Peyer's patch (tissue), 4 donors: Measurements from ENCODE around the gene BSX.

ENCODE experiments used
- POLR2A ChIP-seq, 2 donors: fragments of 450-650 bp; IDR thresholded peaks; one replicate each; pipeline ENCODE4 v1.5.1; 2017; ENCODE audit warnings: antibody characterized with exemption in 2 of 2, mild to moderate bottlenecking in 2 of 2, moderate library complexity in 2 of 2
- TF ChIP-seq, protein P1 (sequence below), 6 experiments: fragments of 450-650 bp in 4 of 6; fragments of 200-600 bp in 2 of 6; sonication (generic) in 1 of 6; IDR thresholded peaks; one replicate each; pipeline ENCODE4 v1.5.1; 2017 to 2019; ENCODE audit warnings: antibody characterized with exemption in 6 of 6, mild to moderate bottlenecking in 3 of 6, moderate library complexity in 1 of 6

DNA sequence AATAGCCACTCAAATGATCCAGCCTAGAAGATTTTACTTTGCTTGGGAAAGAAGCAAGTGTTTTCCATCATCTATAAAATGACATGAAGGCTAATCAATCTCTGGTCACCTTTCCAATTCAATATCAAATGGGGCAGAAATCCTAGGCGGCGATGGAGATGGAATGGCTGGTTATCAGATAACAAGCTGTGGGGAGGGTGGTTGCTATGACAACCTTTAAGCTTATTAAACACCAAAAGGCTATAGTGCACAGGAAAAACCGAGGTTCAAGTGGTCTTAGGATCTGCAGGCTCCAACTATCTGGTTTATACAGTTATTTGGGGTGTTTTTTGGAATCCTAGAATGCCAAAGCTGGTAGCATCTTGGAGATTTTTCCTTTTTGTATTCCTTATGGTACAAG, 13.9 kb upstream of the BSX start:
- no peak for TF ChIP-seq POLR2A (IDR thresholded peaks at IDR 0.05)
- TF ChIP-seq, protein P1, sequence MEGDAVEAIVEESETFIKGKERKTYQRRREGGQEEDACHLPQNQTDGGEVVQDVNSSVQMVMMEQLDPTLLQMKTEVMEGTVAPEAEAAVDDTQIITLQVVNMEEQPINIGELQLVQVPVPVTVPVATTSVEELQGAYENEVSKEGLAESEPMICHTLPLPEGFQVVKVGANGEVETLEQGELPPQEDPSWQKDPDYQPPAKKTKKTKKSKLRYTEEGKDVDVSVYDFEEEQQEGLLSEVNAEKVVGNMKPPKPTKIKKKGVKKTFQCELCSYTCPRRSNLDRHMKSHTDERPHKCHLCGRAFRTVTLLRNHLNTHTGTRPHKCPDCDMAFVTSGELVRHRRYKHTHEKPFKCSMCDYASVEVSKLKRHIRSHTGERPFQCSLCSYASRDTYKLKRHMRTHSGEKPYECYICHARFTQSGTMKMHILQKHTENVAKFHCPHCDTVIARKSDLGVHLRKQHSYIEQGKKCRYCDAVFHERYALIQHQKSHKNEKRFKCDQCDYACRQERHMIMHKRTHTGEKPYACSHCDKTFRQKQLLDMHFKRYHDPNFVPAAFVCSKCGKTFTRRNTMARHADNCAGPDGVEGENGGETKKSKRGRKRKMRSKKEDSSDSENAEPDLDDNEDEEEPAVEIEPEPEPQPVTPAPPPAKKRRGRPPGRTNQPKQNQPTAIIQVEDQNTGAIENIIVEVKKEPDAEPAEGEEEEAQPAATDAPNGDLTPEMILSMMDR (IDR thresholded peaks at IDR 0.05): no peak
